Psoas muscle (tissue), 8 donors: Measurements from ENCODE around the gene ITPR2. TPM values are rescaled to one million over a fixed set of nuclear protein-coding genes. Genes with fewer than 3 reads are reported as not detected.

Source experiments
- ATAC-seq, 4 donors: fragments of 200-7000 bp; cut with Tn5 transposase; one replicate each; pipeline ENCODE4 v1.9.1; 2020; ENCODE audit warnings: moderate library complexity in 3 of 4, mild to moderate bottlenecking in 2 of 4
- DNase-seq, 2 donors: peaks; one replicate each; pipeline ENCODE4 v3.0.0-alpha.2; 2020
- H3K27ac ChIP-seq: fragments of 200-600 bp; one replicate; pipeline ENCODE4 v1.8.0; 2022
- H3K27me3 ChIP-seq, 3 donors: fragments of 200-600 bp in 1 of 3; one replicate each; pipeline versions ENCODE4 v1.6.1 to v1.8.0; 2013 to 2022; ENCODE audit warnings: low read length in 2 of 3, mild to moderate bottlenecking in 2 of 3, moderate library complexity in 1 of 3; ENCODE audit not compliant: insufficient read depth in 3 of 3
- H3K36me3 ChIP-seq, 2 donors: fragments of 200-600 bp in 1 of 2; one replicate each; pipeline versions ENCODE4 v1.6.1 to v1.8.0; 2013 to 2022; ENCODE audit warnings: low read depth in 1 of 2, mild to moderate bottlenecking in 1 of 2, moderate library complexity in 1 of 2; ENCODE audit not compliant: insufficient read depth in 1 of 2
- H3K4me1 ChIP-seq: fragments of 200-600 bp; one replicate; pipeline ENCODE4 v1.8.0; 2022
- H3K4me3 ChIP-seq: fragments of 200-600 bp; one replicate; pipeline ENCODE4 v1.8.0; 2022; ENCODE audit warnings: mild to moderate bottlenecking
- H3K9me3 ChIP-seq: fragments of 200-600 bp; one replicate; pipeline ENCODE4 v1.8.0; 2022
- CTCF ChIP-seq: fragments of 200-600 bp; IDR thresholded peaks from one replicate; pipeline ENCODE4 v1.8.0; 2022; ENCODE audit warnings: antibody characterized with exemption
- WGBS, 3 donors: extraction: QIAGEN DNeasy Blood & Tissue Kit; methylation state at CpG; one replicate each; pipeline versions ENCODE4 v1.1.6 to v1.1.7; 2013; 5-methylcytosine and 5-hydroxymethylcytosine counted together
- intact Hi-C, 2 donors: fragments of 100-400 bp; cut with DNase I; formaldehyde crosslinking; loops; one replicate each; pipeline versions ENCODE4 v1.11.0 to v1.14.2; 2022
- polyA plus RNA-seq, 3 donors: library from polyadenylated mRNA; stranded (reverse); fragments of 200-250 nt; gene quantifications; one replicate each; pipeline ENCODE4 v1.2.3, GENCODE V29; 2013
- total RNA-seq, 4 donors: library from RNA; stranded (reverse); fragmentation: NEBNext Ultra II Directional in 2 of 4; extraction: Animal tissue kit (Norgen Biotek cat#: 25700) in 2 of 4; gene quantifications; one replicate each; pipeline versions ENCODE4 v1.2.1 to v1.2.4, GENCODE V29; 2021 to 2023
- donor health status: healthy with polysubstance abuse.
- donor health status: DM: no; HTN: no; CAD: no; lungs with moderate emphysema.
- donor health status: Bipolar disorder and iron deficiency.
- donor health status: healthy.
- donor health status: DM: yes; HTN: yes; CAD: no.
- donor health status: DM: no; HTN: no; CAD: no.
- donor health status: DM: no; HTN: no; CAD: no.
- donor health status: DM: yes; HTN: yes; CAD: no.

The ITPR2 gene
- total and polyA plus RNA-seq, 7 donors, result 0.86 to 10.3 (median 6.1) TPM

GRCh38 chr12:26799741-26800140 is 33.3 kb downstream of the ITPR2 start:
- no peak for ATAC-seq
- H3K36me3 ChIP-seq, result no peaks in the 10 kb centered on the region
- no peaks in the 10 kb centered on the region for H3K9me3 ChIP-seq
- intact Hi-C loops, result no loop called here
- no peak overlapping the region for H3K27ac ChIP-seq
- H3K27me3 ChIP-seq, result no peaks in the 10 kb centered on the region
- DNase-seq, result no peak
- no peak for TF ChIP-seq CTCF
- peaks cover 9% of the 10 kb centered on the region for H3K4me1 ChIP-seq
- H3K4me3 ChIP-seq, result no peak overlapping the region

- no peak for TF ChIP-seq CTCF
- DNase-seq, result no peak
- H3K27me3 ChIP-seq, result no peaks in the 10 kb centered on the region
- no peaks in the 10 kb centered on the region for H3K36me3 ChIP-seq
- H3K9me3 ChIP-seq, result no peaks in the 10 kb centered on the region
- intact Hi-C loops, result no loop called here
- H3K27ac ChIP-seq, result no peak overlapping the region
- ATAC-seq, result no peak
- H3K4me3 ChIP-seq, result no peak overlapping the region
- H3K4me1 ChIP-seq, result peaks cover 5% of the 10 kb centered on the region
Measured at GRCh38 chr12:26798640-26799039, 34.4 kb downstream of the ITPR2 start.

- ATAC-seq, result no peak
- WGBS, 3 donors, result 32 to 49% (median 39%) methylated on average over 6 of the region's 6 CpGs
- H3K4me1 ChIP-seq, result peaks cover 4% of the 10 kb centered on the region
- no peaks in the 10 kb centered on the region for H3K36me3 ChIP-seq
- no peak overlapping the region for H3K27ac ChIP-seq
- H3K4me3 ChIP-seq, result no peak overlapping the region
- intact Hi-C loops, result no loop called here
- no peaks in the 10 kb centered on the region for H3K27me3 ChIP-seq
- TF ChIP-seq CTCF, result no peak
- no peaks in the 10 kb centered on the region for H3K9me3 ChIP-seq
- no peak for DNase-seq
Measured at GRCh38 chr12:26798023-26798422, 35.0 kb downstream of the ITPR2 start.

GRCh38 chr12:26795910-26796309 is 37.1 kb downstream of the ITPR2 start:
- TF ChIP-seq CTCF, result no peak
- H3K4me1 ChIP-seq, result peaks cover 4% of the 10 kb centered on the region
- H3K4me3 ChIP-seq, result no peak overlapping the region
- ATAC-seq (no peak), DNase-seq (no peak)
- H3K36me3 ChIP-seq, result no peaks in the 10 kb centered on the region
- no peaks in the 10 kb centered on the region for H3K9me3 ChIP-seq
- WGBS, 3 donors, result 99 to 100% (median 100%) methylated on average over 3 of the region's 3 CpGs
- intact Hi-C loops, result no loop called here
- H3K27me3 ChIP-seq, result no peaks in the 10 kb centered on the region
- H3K27ac ChIP-seq, result no peak overlapping the region

GRCh38 chr12:26791301-26791791 is 41.6 kb downstream of the ITPR2 start:
- no peak overlapping the region for H3K4me3 ChIP-seq
- H3K27me3 ChIP-seq, result no peaks in the 10 kb centered on the region
- ATAC-seq (no peak), DNase-seq (no peak)
- no peaks in the 10 kb centered on the region for H3K36me3 ChIP-seq
- H3K27ac ChIP-seq, result no peak overlapping the region
- peaks cover 7% of the 10 kb centered on the region for H3K4me1 ChIP-seq
- TF ChIP-seq CTCF, result no peak
- H3K9me3 ChIP-seq, result no peaks in the 10 kb centered on the region
- intact Hi-C loops, result no loop called here
